NCI-H1930 (cell line): ENCODE measurements around the gene MYO1D.

Experiments
- DNase-seq, 2 experiments: peaks; one replicate each; lab custom pipeline; 2025; lab: John Stamatoyannopoulos, UW

MYO1D gene

DNA sequence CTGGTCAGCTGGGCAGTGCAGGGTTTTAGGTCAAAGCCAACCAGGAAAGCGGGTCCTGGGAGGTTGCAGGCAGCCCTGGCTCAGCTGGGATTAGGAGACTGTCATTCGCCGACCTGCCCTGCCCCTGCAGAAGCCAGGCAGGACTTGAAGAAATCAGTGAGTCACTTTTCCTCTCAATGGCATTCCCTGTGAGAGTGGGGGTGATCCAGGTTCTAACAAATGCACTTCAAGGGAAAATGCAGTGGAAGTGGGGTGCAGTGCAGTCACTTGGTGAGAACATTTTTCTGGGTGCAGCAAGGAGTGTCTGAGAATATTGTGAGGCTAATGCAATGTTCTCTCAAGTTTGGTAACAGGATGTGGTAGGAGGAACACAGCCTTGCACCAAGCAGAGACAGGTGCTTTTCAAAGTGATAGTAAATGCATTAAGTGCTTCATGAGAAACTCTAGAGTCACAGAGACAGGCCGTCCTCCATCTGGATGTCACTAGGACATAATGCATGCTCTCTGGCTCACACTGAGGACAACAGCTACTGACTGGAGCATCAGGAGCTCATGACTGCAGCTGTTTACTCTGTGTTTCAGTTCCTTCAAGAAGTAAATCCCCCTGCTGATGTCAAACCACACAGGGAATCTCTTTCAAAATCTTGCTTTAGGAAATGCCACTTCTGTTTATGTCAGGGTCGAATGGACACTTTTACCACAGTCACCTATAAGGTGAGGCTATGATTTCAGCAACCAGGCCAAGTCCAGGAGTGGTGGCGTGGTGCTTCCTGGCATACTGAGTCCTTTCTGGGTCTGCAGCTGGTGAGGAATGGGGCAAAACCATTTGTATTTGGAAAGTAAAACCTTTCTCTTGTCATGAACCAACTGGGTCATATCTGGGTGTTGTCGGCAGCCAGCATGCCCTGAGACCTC is 373.4 kb downstream of the MYO1D start:
- DNase-seq: no peak

- no peak for DNase-seq
Measured at GRCh38 chr17:32502710-32503109, 374.2 kb downstream of the MYO1D start.

- no peak for DNase-seq
Measured at GRCh38 chr17:32502013-32502412, 374.9 kb downstream of the MYO1D start.

GRCh38 chr17:32498391-32498790 is 378.5 kb downstream of the MYO1D start:
- DNase-seq: no peak

- DNase-seq: no peak
Measured at GRCh38 chr17:32497431-32498205, 379.3 kb downstream of the MYO1D start.

- DNase-seq: no peak
Measured at GRCh38 chr17:32496395-32497073, 380.4 kb downstream of the MYO1D start.

GRCh38 chr17:32495359-32496231 is 381.3 kb downstream of the MYO1D start:
- no peak for DNase-seq

DNA sequence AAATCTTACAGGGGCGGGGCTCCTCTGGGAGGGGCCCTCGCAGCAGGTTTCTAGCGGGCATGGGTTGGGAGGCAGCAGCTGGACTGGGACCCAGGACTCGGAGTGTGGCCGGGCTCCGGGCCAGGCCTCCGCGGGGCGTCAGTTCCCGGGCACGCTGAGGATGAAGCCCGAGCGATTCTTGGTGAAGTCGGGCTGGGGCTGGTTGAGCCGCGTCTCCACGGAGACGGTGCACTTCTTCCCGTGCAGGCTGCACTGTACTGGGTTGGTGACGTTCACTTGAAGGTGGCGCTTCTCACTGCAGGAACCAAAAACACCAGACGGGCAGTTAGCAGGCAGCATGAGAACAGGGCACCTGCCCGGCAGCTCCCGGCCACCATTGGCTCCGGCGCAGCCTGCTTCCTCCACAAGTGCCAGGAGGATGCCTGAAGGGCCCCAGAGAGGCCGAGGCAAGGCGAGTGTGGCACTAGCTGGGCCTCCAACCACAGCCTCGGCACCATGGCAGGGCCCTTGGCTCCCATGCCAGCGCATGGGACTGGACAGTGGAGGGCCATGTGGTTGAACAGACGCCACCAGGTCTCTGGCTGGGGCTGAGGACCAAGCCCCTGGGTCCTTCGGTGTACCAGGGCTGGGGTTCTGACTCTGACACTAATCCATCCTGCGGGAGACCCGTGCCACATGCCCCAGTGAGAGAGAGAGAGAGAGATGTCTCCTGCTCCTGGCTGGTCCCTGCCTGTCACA is 382.1 kb downstream of the MYO1D start:
- DNase-seq: no peak

DNA sequence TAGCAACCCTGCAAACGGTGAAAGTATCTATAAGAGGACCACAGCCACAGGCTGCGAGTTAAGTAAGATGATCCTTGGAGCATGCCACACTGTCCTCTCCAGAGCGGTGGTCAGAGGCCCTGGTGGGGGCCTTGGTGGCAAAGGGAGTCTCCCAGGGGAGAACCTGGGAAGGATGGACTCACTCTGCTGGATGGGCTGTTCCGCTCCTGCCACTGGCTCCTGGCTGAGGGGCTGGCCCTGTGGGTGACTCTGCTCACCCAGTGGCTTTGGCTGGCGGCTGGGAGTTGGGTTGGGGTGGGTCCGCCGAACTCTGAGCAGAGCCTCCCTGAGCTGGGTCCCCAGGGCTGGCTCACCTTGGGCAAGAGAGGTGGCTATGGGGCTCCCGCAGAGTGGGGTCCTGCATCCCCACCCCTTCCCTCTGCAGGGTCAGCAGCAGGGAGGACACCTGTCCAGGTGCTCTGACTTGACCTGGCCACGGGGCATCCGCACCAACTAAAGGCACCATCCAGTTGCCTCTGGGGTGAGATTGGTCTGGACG is 382.9 kb downstream of the MYO1D start:
- DNase-seq: no peak

- no peak for DNase-seq
Measured at GRCh38 chr17:32493571-32493970, 383.4 kb downstream of the MYO1D start.

DNA sequence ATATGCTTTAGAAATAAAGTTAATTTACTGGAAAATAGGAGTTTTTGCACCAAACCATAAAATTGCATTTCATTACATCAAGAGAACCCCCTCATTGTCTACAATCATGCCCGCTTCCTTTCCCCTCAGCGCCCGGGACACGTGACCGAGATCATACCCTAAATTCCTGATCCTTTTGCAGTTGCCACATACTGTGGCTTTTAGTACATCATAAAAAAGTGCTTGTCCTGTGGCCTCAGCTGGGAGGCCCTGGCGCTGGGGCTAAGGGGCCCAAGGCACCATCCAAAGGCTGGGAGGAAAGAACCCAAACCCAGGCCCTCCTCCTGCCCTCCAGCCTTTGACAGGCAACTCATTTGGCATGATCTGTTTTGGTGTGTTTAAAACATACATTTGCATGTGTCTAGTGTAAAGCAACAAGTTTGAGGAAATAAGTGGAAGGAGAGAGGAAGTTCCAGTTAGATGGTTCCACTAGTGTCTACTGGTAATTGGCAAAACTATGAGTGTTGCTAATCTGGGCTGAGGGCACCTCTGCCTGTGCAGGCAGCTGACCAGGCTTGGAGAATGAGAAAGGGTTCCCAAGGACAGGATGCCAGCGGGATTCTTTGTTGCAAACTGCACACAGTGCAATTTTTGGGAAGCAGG is 384.2 kb downstream of the MYO1D start:
- no peak for DNase-seq

GRCh38 chr17:32492264-32492589 is 384.7 kb downstream of the MYO1D start:
- no peak for DNase-seq

DNA sequence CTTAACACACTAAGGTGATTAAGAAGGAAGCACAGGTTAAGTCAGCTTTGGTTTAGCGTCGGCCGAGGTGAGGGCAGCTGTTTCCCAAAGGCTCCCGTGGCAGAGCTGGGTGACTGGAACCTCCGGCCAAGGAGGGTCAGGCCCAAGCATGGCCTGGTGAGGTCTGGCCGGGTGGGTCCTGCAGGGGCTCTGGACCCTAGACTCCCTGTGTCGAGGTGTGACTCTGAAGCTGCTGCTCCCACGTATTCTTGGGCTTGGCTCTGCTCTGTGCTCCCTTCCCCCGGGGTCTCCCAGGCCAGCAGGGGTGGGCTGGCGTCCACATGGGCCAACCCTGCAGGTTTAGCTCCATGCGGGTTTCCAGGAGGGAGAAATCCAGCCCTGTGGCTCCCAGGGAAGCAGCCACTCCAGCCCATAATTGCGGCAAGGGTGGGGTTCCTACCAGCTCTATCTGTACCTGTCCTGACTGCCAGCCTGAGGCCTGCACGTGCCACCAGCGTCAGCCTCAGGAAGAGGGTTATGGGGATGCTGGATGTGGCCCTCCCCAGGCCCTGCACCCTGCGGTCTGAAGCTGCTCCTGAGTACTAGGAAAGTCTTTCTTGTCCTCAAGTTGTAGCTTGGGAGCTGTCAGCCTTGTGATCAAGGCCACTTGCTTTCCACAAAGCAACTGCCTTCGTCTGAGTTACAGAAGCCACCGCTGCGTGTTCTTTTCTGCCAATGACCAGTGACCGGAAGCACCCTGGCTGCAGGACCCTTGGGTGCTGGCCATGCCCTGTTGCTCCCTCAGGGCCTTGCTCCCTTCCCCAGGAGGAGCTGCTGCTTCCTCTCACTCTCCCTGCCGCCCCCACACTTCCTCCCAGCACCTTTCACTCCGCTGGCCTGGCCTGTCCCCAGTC is 385.3 kb downstream of the MYO1D start:
- no peak for DNase-seq

DNA sequence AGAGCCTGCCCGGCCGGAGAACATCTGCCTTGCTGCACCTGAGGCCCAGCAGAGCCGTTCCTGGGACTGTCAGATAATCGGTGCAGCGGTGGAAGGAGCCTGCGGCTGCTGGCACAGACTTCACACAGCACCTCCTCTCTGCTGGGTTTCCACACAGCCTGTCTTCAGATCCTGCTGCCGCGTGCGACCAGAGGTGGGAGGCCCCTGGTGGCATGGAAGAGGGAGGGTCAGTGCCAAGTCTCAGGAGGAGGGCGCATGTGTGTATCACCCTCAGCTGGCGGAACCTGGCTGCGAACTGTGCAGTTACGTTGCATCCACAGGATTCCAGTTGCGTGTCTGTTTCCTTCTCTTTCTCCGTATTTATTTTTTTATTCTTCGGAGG is 386.8 kb downstream of the MYO1D start:
- no peak for DNase-seq

DNA sequence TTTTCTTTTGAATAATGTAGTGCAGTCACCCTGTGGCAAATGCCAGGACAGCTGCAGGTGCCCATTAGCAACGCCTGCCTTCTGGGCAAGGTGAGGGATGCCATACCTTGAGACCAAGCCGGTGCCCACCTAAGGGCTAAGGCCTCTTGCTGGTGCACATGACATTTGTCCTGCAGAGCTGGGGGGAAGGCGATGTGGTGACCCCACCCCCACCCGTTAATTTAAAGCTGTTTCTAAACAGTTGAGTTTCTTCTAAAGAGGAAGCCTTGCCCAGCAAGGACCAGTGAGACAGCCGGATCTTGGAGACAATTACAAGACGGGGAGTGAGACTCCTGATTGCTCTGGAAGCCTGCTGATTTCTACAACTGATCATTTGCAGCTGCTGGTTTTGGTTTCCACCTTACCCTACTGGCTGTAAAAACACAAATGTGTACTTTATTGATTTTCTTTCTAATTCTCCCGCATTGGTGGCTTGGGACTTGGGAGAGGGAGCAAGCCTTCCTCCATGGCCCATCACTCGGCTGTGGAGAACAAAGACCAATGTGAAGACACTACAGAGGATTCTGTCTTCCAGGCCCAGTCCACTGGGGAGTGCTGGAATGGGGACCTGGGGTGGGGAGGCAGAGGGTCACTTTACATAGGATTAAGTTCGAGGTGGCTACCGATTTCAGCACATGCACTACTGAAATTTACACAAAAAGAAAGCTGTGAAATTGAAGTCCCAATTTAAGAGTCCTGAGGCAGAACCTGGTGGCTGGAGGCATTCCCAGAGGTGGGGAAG is 387.4 kb downstream of the MYO1D start:
- no peak for DNase-seq

GRCh38 chr17:32488604-32489180 is 388.2 kb downstream of the MYO1D start:
- DNase-seq: no peak

DNA sequence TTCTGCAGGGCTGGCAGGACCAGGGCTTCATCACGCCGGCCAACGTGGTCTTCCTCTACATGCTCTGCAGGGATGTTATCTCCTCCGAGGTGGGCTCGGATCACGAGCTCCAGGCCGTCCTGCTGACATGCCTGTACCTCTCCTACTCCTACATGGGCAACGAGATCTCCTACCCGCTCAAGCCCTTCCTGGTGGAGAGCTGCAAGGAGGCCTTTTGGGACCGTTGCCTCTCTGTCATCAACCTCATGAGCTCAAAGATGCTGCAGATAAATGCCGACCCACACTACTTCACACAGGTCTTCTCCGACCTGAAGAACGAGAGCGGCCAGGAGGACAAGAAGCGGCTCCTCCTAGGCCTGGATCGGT is 388.8 kb downstream of the MYO1D start:
- DNase-seq: no peak
